ENCODE data around the gene OR14A16.

OR14A16 gene

DNA sequence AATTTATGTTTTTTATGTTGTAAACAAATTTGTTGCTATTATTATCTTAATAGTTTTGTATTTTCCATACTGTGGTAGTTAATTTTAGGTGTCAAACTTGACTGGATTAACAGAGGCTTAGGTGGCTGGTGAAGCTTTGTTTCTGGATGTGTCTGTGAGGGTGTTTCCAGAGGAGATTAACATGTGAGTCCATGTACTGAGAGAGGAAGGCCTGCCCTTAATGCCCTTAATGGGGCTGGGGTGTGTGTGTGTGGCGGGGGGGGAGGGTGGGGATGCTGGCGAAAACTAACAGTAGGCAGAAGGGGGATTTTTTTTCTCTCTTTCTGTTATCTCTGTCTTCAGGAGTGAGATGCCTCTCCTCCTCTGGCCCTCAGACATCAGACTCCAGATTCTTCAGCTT, 1.9 kb downstream of the OR14A16 start:
- TF ChIP-seq, protein P1, sequence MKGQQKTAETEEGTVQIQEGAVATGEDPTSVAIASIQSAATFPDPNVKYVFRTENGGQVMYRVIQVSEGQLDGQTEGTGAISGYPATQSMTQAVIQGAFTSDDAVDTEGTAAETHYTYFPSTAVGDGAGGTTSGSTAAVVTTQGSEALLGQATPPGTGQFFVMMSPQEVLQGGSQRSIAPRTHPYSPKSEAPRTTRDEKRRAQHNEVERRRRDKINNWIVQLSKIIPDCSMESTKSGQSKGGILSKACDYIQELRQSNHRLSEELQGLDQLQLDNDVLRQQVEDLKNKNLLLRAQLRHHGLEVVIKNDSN (IDR thresholded peaks at IDR 0.05): no peak
- TF ChIP-seq FOXM1 (IDR thresholded peaks at IDR 0.05; ENCODE audit: borderline replicate concordance, low read depth) (no peak), CEBPB (IDR thresholded peaks at IDR 0.05) (no peak), EP300 (IDR thresholded peaks at IDR 0.05; ENCODE audit: borderline replicate concordance) (no peak)

DNA sequence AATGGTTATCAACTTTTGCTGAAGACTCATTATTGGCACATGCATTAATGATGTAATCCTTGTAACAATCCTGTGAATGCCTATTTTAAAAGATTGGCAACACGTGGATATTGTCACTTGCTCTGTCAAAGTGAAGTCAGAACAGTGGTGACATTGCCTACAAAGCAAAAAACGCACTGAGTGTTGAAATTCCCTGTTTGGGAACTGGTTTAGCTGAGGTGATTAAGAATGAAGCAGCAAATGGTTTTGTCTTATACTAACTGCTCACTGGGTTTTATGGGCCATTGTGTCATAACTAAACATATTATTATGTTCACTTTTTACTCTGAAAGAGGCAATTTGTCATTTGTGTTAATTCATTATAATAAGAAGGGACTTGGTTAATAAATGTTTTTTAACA, 11.3 kb downstream of the OR14A16 start:
- no peak for TF ChIP-seq CEBPB (IDR thresholded peaks at IDR 0.05)
- no peak for TF ChIP-seq TEAD4 (IDR thresholded peaks at IDR 0.05)
- no peak for TF ChIP-seq EP300 (IDR thresholded peaks at IDR 0.05; ENCODE audit: borderline replicate concordance)
- TF ChIP-seq, protein P1 (IDR thresholded peaks at IDR 0.05): no peak
- TF ChIP-seq ZBTB7A (IDR thresholded peaks at IDR 0.05; ENCODE audit: low read depth): no peak
- TF ChIP-seq NFIC (IDR thresholded peaks at IDR 0.05): no peak
- TF ChIP-seq, protein P2, sequence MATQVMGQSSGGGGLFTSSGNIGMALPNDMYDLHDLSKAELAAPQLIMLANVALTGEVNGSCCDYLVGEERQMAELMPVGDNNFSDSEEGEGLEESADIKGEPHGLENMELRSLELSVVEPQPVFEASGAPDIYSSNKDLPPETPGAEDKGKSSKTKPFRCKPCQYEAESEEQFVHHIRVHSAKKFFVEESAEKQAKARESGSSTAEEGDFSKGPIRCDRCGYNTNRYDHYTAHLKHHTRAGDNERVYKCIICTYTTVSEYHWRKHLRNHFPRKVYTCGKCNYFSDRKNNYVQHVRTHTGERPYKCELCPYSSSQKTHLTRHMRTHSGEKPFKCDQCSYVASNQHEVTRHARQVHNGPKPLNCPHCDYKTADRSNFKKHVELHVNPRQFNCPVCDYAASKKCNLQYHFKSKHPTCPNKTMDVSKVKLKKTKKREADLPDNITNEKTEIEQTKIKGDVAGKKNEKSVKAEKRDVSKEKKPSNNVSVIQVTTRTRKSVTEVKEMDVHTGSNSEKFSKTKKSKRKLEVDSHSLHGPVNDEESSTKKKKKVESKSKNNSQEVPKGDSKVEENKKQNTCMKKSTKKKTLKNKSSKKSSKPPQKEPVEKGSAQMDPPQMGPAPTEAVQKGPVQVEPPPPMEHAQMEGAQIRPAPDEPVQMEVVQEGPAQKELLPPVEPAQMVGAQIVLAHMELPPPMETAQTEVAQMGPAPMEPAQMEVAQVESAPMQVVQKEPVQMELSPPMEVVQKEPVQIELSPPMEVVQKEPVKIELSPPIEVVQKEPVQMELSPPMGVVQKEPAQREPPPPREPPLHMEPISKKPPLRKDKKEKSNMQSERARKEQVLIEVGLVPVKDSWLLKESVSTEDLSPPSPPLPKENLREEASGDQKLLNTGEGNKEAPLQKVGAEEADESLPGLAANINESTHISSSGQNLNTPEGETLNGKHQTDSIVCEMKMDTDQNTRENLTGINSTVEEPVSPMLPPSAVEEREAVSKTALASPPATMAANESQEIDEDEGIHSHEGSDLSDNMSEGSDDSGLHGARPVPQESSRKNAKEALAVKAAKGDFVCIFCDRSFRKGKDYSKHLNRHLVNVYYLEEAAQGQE (IDR thresholded peaks at IDR 0.05; ENCODE audit: low read depth): no peak
- TF ChIP-seq FOXM1 (IDR thresholded peaks at IDR 0.05; ENCODE audit: borderline replicate concordance, low read depth): no peak
- TF ChIP-seq TCF12 (IDR thresholded peaks at IDR 0.05; ENCODE audit: low read depth): no peak
- TF ChIP-seq CREB1 (IDR thresholded peaks at IDR 0.05; ENCODE audit: low read depth): no peak
- TF ChIP-seq, protein P3, sequence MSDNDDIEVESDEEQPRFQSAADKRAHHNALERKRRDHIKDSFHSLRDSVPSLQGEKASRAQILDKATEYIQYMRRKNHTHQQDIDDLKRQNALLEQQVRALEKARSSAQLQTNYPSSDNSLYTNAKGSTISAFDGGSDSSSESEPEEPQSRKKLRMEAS (IDR thresholded peaks at IDR 0.05): no peak
- TF ChIP-seq EGR1 (IDR thresholded peaks at IDR 0.05): no peak
- no peak for TF ChIP-seq TAF1 (IDR thresholded peaks at IDR 0.05; ENCODE audit: low read depth)
- TF ChIP-seq RAD21 (IDR thresholded peaks at IDR 0.05; ENCODE audit: low read depth): no peak
- TF ChIP-seq YY1 (IDR thresholded peaks at IDR 0.05; ENCODE audit: low read depth): no peak

DNA sequence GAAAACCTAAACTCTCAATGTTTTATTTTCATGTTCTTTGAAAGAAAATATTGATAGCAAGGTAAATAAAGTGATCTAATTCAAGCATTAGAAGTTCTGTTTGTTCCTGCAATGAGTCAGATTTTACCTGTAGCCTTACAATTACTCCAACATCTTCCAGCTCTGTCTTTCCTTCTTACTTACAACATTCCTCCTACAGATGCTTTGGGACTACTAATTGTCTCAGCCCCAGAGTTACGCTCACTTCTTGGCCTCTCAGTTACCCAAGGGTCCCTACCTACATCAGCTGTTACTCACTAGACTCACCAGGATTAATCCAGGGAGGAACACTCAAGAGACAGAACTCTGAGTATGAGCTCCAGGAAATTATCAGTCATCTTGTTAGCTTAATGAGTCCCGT, 26.4 kb downstream of the OR14A16 start:
- TF ChIP-seq TAF1 (IDR thresholded peaks at IDR 0.05; ENCODE audit: low read depth) (no peak), FOXM1 (IDR thresholded peaks at IDR 0.05; ENCODE audit: borderline replicate concordance, low read depth) (no peak), EP300 (IDR thresholded peaks at IDR 0.05; ENCODE audit: borderline replicate concordance) (no peak), YY1 (IDR thresholded peaks at IDR 0.05; ENCODE audit: low read depth) (no peak), EGR1 (IDR thresholded peaks at IDR 0.05) (no peak), TEAD4 (IDR thresholded peaks at IDR 0.05) (no peak), CREB1 (IDR thresholded peaks at IDR 0.05; ENCODE audit: low read depth) (no peak), TCF12 (IDR thresholded peaks at IDR 0.05; ENCODE audit: low read depth) (no peak), ZBTB7A (IDR thresholded peaks at IDR 0.05; ENCODE audit: low read depth) (no peak), NFIC (IDR thresholded peaks at IDR 0.05) (no peak), CEBPB (IDR thresholded peaks at IDR 0.05) (no peak), RAD21 (IDR thresholded peaks at IDR 0.05; ENCODE audit: low read depth) (no peak)
- TF ChIP-seq, protein P3 (IDR thresholded peaks at IDR 0.05): no peak
- TF ChIP-seq, protein P2 (IDR thresholded peaks at IDR 0.05; ENCODE audit: low read depth): no peak
- TF ChIP-seq, protein P1 (IDR thresholded peaks at IDR 0.05): no peak

DNA sequence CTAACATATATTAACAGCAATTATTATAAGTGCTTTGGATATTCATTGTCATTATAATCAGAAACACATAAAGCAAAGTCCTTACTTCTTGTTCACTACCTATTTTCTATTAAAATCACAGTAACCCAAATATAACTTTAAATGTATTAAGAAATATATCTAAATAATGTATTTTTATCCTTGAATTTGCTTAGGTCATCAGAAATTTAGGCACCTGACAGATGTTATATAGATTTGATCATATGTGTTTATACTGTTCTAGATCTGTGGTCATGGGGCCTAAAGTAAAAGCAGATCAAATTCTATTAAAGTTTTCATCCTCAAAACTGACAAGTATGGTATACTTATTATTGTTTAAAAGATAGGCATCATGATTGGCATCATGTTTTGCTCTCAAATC, 54.3 kb downstream of the OR14A16 start:
- no peak for TF ChIP-seq FOXM1 (IDR thresholded peaks at IDR 0.05; ENCODE audit: borderline replicate concordance, low read depth)
- no peak for TF ChIP-seq CEBPB (IDR thresholded peaks at IDR 0.05)
- TF ChIP-seq TAF1 (IDR thresholded peaks at IDR 0.05; ENCODE audit: low read depth): no peak
- no peak for TF ChIP-seq TEAD4 (IDR thresholded peaks at IDR 0.05)
- TF ChIP-seq, protein P2 (IDR thresholded peaks at IDR 0.05; ENCODE audit: low read depth): no peak
- no peak for TF ChIP-seq NFIC (IDR thresholded peaks at IDR 0.05)
- TF ChIP-seq TCF12 (IDR thresholded peaks at IDR 0.05; ENCODE audit: low read depth): no peak
- no peak for TF ChIP-seq ZBTB7A (IDR thresholded peaks at IDR 0.05; ENCODE audit: low read depth)
- no peak for TF ChIP-seq EGR1 (IDR thresholded peaks at IDR 0.05)
- no peak for TF ChIP-seq RAD21 (IDR thresholded peaks at IDR 0.05; ENCODE audit: low read depth)
- TF ChIP-seq, protein P1 (IDR thresholded peaks at IDR 0.05): no peak
- TF ChIP-seq EP300 (IDR thresholded peaks at IDR 0.05; ENCODE audit: borderline replicate concordance): no peak
- TF ChIP-seq YY1 (IDR thresholded peaks at IDR 0.05; ENCODE audit: low read depth): no peak
- TF ChIP-seq, protein P3 (IDR thresholded peaks at IDR 0.05): no peak
- no peak for TF ChIP-seq CREB1 (IDR thresholded peaks at IDR 0.05; ENCODE audit: low read depth)
